ENCODE data around the gene PNPT1. TPM values are rescaled to one million over a fixed set of nuclear protein-coding genes. Genes with fewer than 3 reads are reported as not detected.

The PNPT1 gene
- total RNA-seq, 2 experiments from 2014 or later = 10.2 to 10.3 TPM

DNA sequence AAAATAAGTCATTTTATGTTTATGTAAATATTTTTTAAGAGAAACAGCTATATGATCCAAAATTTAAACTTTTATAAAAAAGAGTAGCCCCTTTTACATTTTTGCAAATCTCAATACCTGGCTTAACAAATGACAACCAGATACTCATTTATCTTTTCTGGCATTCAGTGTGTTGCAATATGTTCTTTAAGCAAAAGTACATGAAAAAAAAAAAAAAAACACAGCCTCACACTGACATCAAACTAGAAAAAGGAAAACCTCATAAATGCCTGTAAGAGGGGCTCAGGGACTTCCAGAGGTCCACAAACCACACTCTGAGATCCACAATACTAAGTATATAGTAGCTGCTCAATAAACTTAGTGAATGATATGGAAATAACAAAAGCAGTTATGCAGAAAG, 98.1 kb downstream of the PNPT1 start:
- TF ChIP-seq, protein P1, sequence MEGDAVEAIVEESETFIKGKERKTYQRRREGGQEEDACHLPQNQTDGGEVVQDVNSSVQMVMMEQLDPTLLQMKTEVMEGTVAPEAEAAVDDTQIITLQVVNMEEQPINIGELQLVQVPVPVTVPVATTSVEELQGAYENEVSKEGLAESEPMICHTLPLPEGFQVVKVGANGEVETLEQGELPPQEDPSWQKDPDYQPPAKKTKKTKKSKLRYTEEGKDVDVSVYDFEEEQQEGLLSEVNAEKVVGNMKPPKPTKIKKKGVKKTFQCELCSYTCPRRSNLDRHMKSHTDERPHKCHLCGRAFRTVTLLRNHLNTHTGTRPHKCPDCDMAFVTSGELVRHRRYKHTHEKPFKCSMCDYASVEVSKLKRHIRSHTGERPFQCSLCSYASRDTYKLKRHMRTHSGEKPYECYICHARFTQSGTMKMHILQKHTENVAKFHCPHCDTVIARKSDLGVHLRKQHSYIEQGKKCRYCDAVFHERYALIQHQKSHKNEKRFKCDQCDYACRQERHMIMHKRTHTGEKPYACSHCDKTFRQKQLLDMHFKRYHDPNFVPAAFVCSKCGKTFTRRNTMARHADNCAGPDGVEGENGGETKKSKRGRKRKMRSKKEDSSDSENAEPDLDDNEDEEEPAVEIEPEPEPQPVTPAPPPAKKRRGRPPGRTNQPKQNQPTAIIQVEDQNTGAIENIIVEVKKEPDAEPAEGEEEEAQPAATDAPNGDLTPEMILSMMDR (IDR thresholded peaks at IDR 0.05) = no peak
- Histone ChIP-seq H3K27ac (ENCODE audit: low read depth in 1 of 2, low read length in 2 of 2) (no peak overlapping the region), H3K27me3 (ENCODE audit: control insufficient read depth in 1 of 2, insufficient read depth in 2 of 2, low read length in 2 of 2) (no peaks in the 10 kb centered on the region), H3K36me3 (ENCODE audit: insufficient read depth, low read length) (peaks cover 39% of the 10 kb centered on the region), H3K4me3 (ENCODE audit: low read length) (no peak overlapping the region), H3K4me1 (ENCODE audit: insufficient read depth, low read length) (peaks cover 7% of the 10 kb centered on the region), H3K9me3 (ENCODE audit: control insufficient read depth in 1 of 2, insufficient read depth in 1 of 2, low read length in 2 of 2) (no peaks in the 10 kb centered on the region)
- DNase-seq (no peak), ATAC-seq (ENCODE audit: poor library complexity) (no peak)
- no peaks in the 10 kb centered on the region for H3K27me3 Mint-ChIP-seq
- intact Hi-C loops (cut with DNase I, micrococcal nuclease) = no loop called here
- H3K9me3 Mint-ChIP-seq = no peaks in the 10 kb centered on the region
- POLR2A ChIA-PET = no interaction called here
- H3K27ac Mint-ChIP-seq = no peak overlapping the region
- no peak overlapping the region for H3K4me3 Mint-ChIP-seq
- peaks cover 58% of the 10 kb centered on the region for H3K4me1 Mint-ChIP-seq (ENCODE audit: low read depth)
- CTCF ChIA-PET = interaction anchor here (0.7 kb wide), 1 partner anchor 41 kb away, joined by 3 read pairs; no protein-coding TSS in a partner anchor
- peaks cover 85% of the 10 kb centered on the region for H3K36me3 Mint-ChIP-seq (ENCODE audit: low read depth)

DNA sequence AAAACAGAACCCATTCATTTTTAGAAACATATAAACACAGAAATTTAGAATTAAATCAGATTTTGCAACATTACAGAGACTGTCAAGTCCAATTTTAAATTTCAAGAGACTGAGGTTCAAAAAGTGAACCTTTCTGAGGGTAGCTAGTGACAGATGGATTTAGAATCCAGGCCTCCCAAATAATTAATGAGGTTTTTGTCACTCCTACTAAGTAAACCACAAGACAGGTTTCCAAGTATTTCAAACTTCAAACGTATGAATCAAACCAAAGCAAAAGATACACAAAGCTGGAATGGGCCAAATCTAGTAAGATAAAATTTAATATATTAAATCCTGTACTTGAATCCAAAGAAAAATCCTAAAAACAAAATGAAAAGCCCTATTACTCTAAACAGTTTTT, 101.5 kb downstream of the PNPT1 start:
- Histone ChIP-seq H3K9me3 (ENCODE audit: control insufficient read depth in 1 of 2, insufficient read depth in 1 of 2, low read length in 2 of 2) (no peaks in the 10 kb centered on the region), H3K36me3 (ENCODE audit: insufficient read depth, low read length) (peaks cover 31% of the 10 kb centered on the region), H3K4me1 (ENCODE audit: insufficient read depth, low read length) (peaks cover 4% of the 10 kb centered on the region), H3K4me3 (ENCODE audit: low read length) (no peak overlapping the region), H3K27ac (ENCODE audit: low read depth in 1 of 2, low read length in 2 of 2) (no peak overlapping the region), H3K27me3 (ENCODE audit: control insufficient read depth in 1 of 2, insufficient read depth in 2 of 2, low read length in 2 of 2) (no peaks in the 10 kb centered on the region)
- ChIA-PET POLR2A (interaction anchor here (0.7 to 0.8 kb wide), 2 partner anchors 26 to 69 kb away, joined by 3 read pairs; no protein-coding TSS in a partner anchor), CTCF (interaction anchor here (1.3 kb wide), 1 partner anchor 12 kb away, joined by 3 read pairs; no protein-coding TSS in a partner anchor)
- Mint-ChIP-seq H3K36me3 (ENCODE audit: low read depth) (peaks cover 81% of the 10 kb centered on the region), H3K9me3 (no peaks in the 10 kb centered on the region), H3K27me3 (no peaks in the 10 kb centered on the region), H3K4me3 (no peak overlapping the region), H3K27ac (peak overlapping the region; percentile 47), H3K4me1 (ENCODE audit: low read depth) (peaks cover 50% of the 10 kb centered on the region)
- DNase-seq = no peak
- ATAC-seq (ENCODE audit: poor library complexity) = no peak
- TF ChIP-seq, protein P1 (IDR thresholded peaks at IDR 0.05) = no peak
- intact Hi-C loops (cut with DNase I, micrococcal nuclease) = no loop called here

- DNase-seq (peak in 1 of 14 experiments; percentile 19), ATAC-seq (ENCODE audit: poor library complexity) (peak; percentile 71)
- no peaks in the 10 kb centered on the region for H3K27me3 ChIP-seq (ENCODE audit: control insufficient read depth in 1 of 2, insufficient read depth in 2 of 2, low read length in 2 of 2)
- H3K9me3 Mint-ChIP-seq = no peaks in the 10 kb centered on the region
- H3K4me1 Mint-ChIP-seq (ENCODE audit: low read depth) = peaks cover 50% of the 10 kb centered on the region
- H3K9me3 ChIP-seq (ENCODE audit: control insufficient read depth in 1 of 2, insufficient read depth in 1 of 2, low read length in 2 of 2) = no peaks in the 10 kb centered on the region
- H3K4me3 Mint-ChIP-seq = no peak overlapping the region
- H3K4me3 ChIP-seq (ENCODE audit: low read length) = no peak overlapping the region
- intact Hi-C loops (cut with DNase I, micrococcal nuclease) = no loop called here
- peaks cover 33% of the 10 kb centered on the region for H3K36me3 ChIP-seq (ENCODE audit: insufficient read depth, low read length)
- ChIA-PET POLR2A (no interaction called here), CTCF (no interaction called here)
- H3K27ac Mint-ChIP-seq = peak overlapping the region; percentile 61
- TF ChIP-seq, protein P1 (IDR thresholded peaks at IDR 0.05) = no peak
- H3K27me3 Mint-ChIP-seq = no peaks in the 10 kb centered on the region
- peaks cover 4% of the 10 kb centered on the region for H3K4me1 ChIP-seq (ENCODE audit: insufficient read depth, low read length)
- peaks cover 77% of the 10 kb centered on the region for H3K36me3 Mint-ChIP-seq (ENCODE audit: low read depth)
- no peak overlapping the region for H3K27ac ChIP-seq (ENCODE audit: low read depth in 1 of 2, low read length in 2 of 2)
Measured at GRCh38 chr2:55590810-55591440, 102.7 kb downstream of the PNPT1 start.
